RPMI7951 (cell line): Measurements from ENCODE around the gene NKAIN2. TPM values are rescaled to one million over a fixed set of nuclear protein-coding genes. Genes with fewer than 3 reads are reported as not detected.

Source experiments
- DNase-seq: peaks from one replicate; pipeline ENCODE4 v3.0.0-alpha.2; 2012; ENCODE audit warnings: low read depth
- total RNA-seq: library from RNA; depleted of rRNA; stranded (reverse); fragments of >200 nt; shearing (Covaris generic); gene quantifications from 2 replicates; pipeline ENCODE4 v1.2.3, GENCODE V29; 2014

Gene NKAIN2
- total RNA-seq, 1 experiment from 2014 or later = not detected

- DNase-seq = no peak
Measured at GRCh38 chr6:124590001-124590400, 786.3 kb downstream of the NKAIN2 start.

GRCh38 chr6:124599656-124600055 lies 796.0 kb downstream of the NKAIN2 start:
- no peak for DNase-seq

GRCh38 chr6:124604719-124605118 lies 801.1 kb downstream of the NKAIN2 start:
- DNase-seq = no peak

GRCh38 chr6:124607119-124607627 lies 803.5 kb downstream of the NKAIN2 start:
- no peak for DNase-seq

- no peak for DNase-seq
Measured at GRCh38 chr6:124613031-124613430, 809.4 kb downstream of the NKAIN2 start.

GRCh38 chr6:124622351-124622750 lies 818.7 kb downstream of the NKAIN2 start:
- DNase-seq = no peak

- DNase-seq = no peak
Measured at GRCh38 chr6:124633655-124634054, 830.0 kb downstream of the NKAIN2 start.

- DNase-seq = no peak
Measured at GRCh38 chr6:124640432-124640831, 836.8 kb downstream of the NKAIN2 start.

GRCh38 chr6:124655866-124656265 lies 852.2 kb downstream of the NKAIN2 start:
- no peak for DNase-seq

- no peak for DNase-seq
Measured at GRCh38 chr6:124658053-124658452, 854.4 kb downstream of the NKAIN2 start.

GRCh38 chr6:124659427-124659826 lies 855.8 kb downstream of the NKAIN2 start:
- DNase-seq = no peak

- no peak for DNase-seq
Measured at GRCh38 chr6:124660185-124660584, 856.5 kb downstream of the NKAIN2 start.

GRCh38 chr6:124661097-124661661 lies 857.5 kb downstream of the NKAIN2 start:
- no peak for DNase-seq

- no peak for DNase-seq
Measured at GRCh38 chr6:124668028-124668427, 864.4 kb downstream of the NKAIN2 start.

- DNase-seq = no peak
Measured at GRCh38 chr6:124669713-124670480, 866.2 kb downstream of the NKAIN2 start.

- DNase-seq = no peak
Measured at GRCh38 chr6:124670801-124671200, 867.1 kb downstream of the NKAIN2 start.

GRCh38 chr6:124671324-124671723 lies 867.7 kb downstream of the NKAIN2 start:
- no peak for DNase-seq

- DNase-seq = no peak
Measured at GRCh38 chr6:124674042-124674441, 870.4 kb downstream of the NKAIN2 start.

GRCh38 chr6:124676033-124676432 lies 872.4 kb downstream of the NKAIN2 start:
- no peak for DNase-seq

- DNase-seq = no peak
Measured at GRCh38 chr6:124677874-124678273, 874.2 kb downstream of the NKAIN2 start.

- DNase-seq = no peak
Measured at GRCh38 chr6:124679387-124679786, 875.7 kb downstream of the NKAIN2 start.

- no peak for DNase-seq
Measured at GRCh38 chr6:124682751-124683150, 879.1 kb downstream of the NKAIN2 start.

GRCh38 chr6:124683507-124683906 lies 879.8 kb downstream of the NKAIN2 start:
- no peak for DNase-seq
